C4-2B (cell line): ENCODE data around the gene FOXM1.

Experiments used
- ZFX ChIP-seq: fragments of 450-650 bp; IDR thresholded peaks from 2 replicates; pipeline ENCODE4 v1.6.1; 2017
- TF ChIP-seq, protein P1 (sequence below): fragments of 450-650 bp; conservative IDR thresholded peaks from 2 replicates; pipeline ENCODE4 v1.5.1; 2017; ENCODE audit warnings: mild to moderate bottlenecking

DNA sequence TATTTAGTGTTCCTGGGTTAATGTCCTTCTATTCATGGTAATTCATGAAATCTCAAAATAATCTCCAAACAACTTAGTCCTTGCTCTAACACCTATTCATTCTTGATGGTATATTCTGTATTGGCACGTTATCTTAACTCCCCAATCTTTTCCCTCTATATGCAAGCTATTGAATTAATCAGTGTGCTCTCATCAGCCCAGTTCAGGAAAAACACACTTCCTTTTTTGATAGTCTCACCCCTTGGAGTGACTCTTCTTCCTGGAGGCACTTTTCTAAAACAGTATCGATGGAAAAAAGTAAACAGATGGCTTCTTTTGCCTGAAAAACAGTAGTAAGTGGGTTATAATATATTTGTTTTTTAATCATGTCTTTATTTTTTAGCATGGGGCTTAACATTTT, 42.3 kb upstream of the FOXM1 start:
- TF ChIP-seq, protein P1, sequence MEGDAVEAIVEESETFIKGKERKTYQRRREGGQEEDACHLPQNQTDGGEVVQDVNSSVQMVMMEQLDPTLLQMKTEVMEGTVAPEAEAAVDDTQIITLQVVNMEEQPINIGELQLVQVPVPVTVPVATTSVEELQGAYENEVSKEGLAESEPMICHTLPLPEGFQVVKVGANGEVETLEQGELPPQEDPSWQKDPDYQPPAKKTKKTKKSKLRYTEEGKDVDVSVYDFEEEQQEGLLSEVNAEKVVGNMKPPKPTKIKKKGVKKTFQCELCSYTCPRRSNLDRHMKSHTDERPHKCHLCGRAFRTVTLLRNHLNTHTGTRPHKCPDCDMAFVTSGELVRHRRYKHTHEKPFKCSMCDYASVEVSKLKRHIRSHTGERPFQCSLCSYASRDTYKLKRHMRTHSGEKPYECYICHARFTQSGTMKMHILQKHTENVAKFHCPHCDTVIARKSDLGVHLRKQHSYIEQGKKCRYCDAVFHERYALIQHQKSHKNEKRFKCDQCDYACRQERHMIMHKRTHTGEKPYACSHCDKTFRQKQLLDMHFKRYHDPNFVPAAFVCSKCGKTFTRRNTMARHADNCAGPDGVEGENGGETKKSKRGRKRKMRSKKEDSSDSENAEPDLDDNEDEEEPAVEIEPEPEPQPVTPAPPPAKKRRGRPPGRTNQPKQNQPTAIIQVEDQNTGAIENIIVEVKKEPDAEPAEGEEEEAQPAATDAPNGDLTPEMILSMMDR = no peak
- TF ChIP-seq ZFX = no peak
